Endothelial cell of umbilical vein (primary cell): ENCODE measurements around the gene RPP40. TPM values are rescaled to one million over a fixed set of nuclear protein-coding genes. Genes with fewer than 3 reads are reported as not detected.

Experiments
- BruUV-seq: library from RNA; stranded (reverse); fragments of 400-500 nt; replicated peaks from 2 replicates; lab custom pipeline; 2021; lab: Mats Ljungman, UMichigan
- CTCF ChIA-PET: fragments of 300-600, 350-600 bp; sonication (Branson Sonifier 250); formaldehyde crosslinking; loops from one replicate; lab custom pipeline; 2021; ENCODE audit warnings: antibody characterized with exemption, inconsistent platforms; lab: Charles Lee
- POLR2A ChIA-PET: fragments of 300-600, 350-600 bp; sonication (Branson Sonifier 250); formaldehyde crosslinking; loops from one replicate; lab custom pipeline; 2021; ENCODE audit warnings: antibody characterized with exemption, inconsistent platforms; lab: Charles Lee
- DNase-seq: peaks from one replicate; pipeline ENCODE4 v3.0.0-alpha.2; 2011; ENCODE audit warnings: low read depth, low spot score
- FAIRE-seq: peaks from 2 replicates; lab custom pipeline; 2011; peaks lifted over from hg19 to GRCh38; lab: Jason Lieb, UNC
- H2AFZ ChIP-seq: 2 replicates; pipeline ENCODE4 v1.6.0; 2012; ENCODE audit warnings: low read depth, low read length, control low read depth, inconsistent platforms
- H3K27ac ChIP-seq: 2 replicates; pipeline ENCODE4 v1.5.1; 2011; ENCODE audit warnings: low read depth, mild to moderate bottlenecking, control low read depth, low read length, moderate library complexity; ENCODE audit not compliant: insufficient read depth
- H3K27me3 ChIP-seq, 2 experiments: 2 replicates each; pipeline versions ENCODE4 v1.6.0 to v1.6.1; 2011; ENCODE audit warnings: low read length in 2 of 2, mixed read lengths in 1 of 2; ENCODE audit not compliant: control insufficient read depth in 2 of 2, insufficient read depth in 2 of 2
- H3K36me3 ChIP-seq, 2 experiments: 2 replicates in 1 of 2; 3 replicates in 1 of 2; pipeline ENCODE4 v1.5.1; 2011; ENCODE audit warnings: low read length in 2 of 2, mild to moderate bottlenecking in 1 of 2, moderate library complexity in 1 of 2; ENCODE audit not compliant: control insufficient read depth in 2 of 2, insufficient read depth in 2 of 2; ENCODE audit errors: extremely low read depth in 1 of 2
- H3K4me1 ChIP-seq: 3 replicates; pipeline ENCODE4 v1.5.1; 2011; ENCODE audit warnings: mild to moderate bottlenecking, low read length; ENCODE audit not compliant: control insufficient read depth, insufficient read depth; ENCODE audit errors: extremely low read depth
- H3K4me2 ChIP-seq: 2 replicates; pipeline ENCODE4 v1.6.1; 2011; ENCODE audit warnings: low read length, control low read depth, mixed read lengths; ENCODE audit not compliant: insufficient read depth
- H3K4me3 ChIP-seq, 3 experiments: fragments of 200-600 bp in 1 of 3; sonication (generic), shearing (Covaris generic) in 1 of 3; replicated peaks in 1 of 3; 2 replicates each; pipeline ENCODE4 v1.5.1; 2011 to 2016; ENCODE audit warnings: control low read depth in 3 of 3, low read length in 3 of 3, mild to moderate bottlenecking in 2 of 3, inconsistent platforms in 1 of 3, low read depth in 1 of 3, moderate library complexity in 1 of 3; ENCODE audit not compliant: insufficient read depth in 1 of 3
- H3K79me2 ChIP-seq: 2 replicates; pipeline ENCODE4 v1.6.0; 2012; ENCODE audit warnings: low read length, inconsistent platforms; ENCODE audit not compliant: control insufficient read depth, insufficient read depth
- H3K9ac ChIP-seq: replicated peaks from 2 replicates; pipeline ENCODE3; 2011; ENCODE audit warnings: low read length, control low read depth; ENCODE audit not compliant: insufficient read depth; ENCODE audit errors: extremely low read depth
- H3K9me1 ChIP-seq: replicated peaks from 3 replicates; pipeline ENCODE4 v1.6.0; 2011; ENCODE audit warnings: mild to moderate bottlenecking, low read length; ENCODE audit not compliant: control insufficient read depth, insufficient read depth; ENCODE audit errors: extremely low read depth
- H3K9me3 ChIP-seq: replicated peaks from 2 replicates; pipeline ENCODE4 v1.5.1; 2012; ENCODE audit warnings: low read length, inconsistent platforms; ENCODE audit not compliant: control insufficient read depth, insufficient read depth
- H4K20me1 ChIP-seq: replicated peaks from 2 replicates; pipeline ENCODE3; 2011; ENCODE audit warnings: mild to moderate bottlenecking, low read length; ENCODE audit not compliant: control insufficient read depth, insufficient read depth; ENCODE audit errors: extremely low read depth
- EZH2 ChIP-seq: IDR thresholded peaks from 2 replicates; pipeline ENCODE4 v1.6.1; 2012; ENCODE audit warnings: borderline replicate concordance, low read depth, mild to moderate bottlenecking, moderate library complexity, low read length, inconsistent platforms; ENCODE audit not compliant: severe bottlenecking
- FOS ChIP-seq: IDR thresholded peaks from 2 replicates; pipeline ENCODE4 v1.6.1; 2011; ENCODE audit warnings: mild to moderate bottlenecking, low read length, moderate library complexity, borderline replicate concordance; ENCODE audit not compliant: insufficient read depth
- GATA2 ChIP-seq: IDR thresholded peaks from 2 replicates; pipeline ENCODE4 v1.7.0; 2011; ENCODE audit warnings: low read depth, mild to moderate bottlenecking, moderate library complexity, mixed read lengths, low read length; ENCODE audit not compliant: insufficient read length, insufficient read depth
- JUN ChIP-seq: IDR thresholded peaks from 2 replicates; pipeline ENCODE4 v1.6.1; 2011; ENCODE audit warnings: borderline replicate concordance, low read depth; ENCODE audit not compliant: insufficient read length, insufficient read depth
- MYC ChIP-seq: IDR thresholded peaks from one replicate; pipeline ENCODE4 v1.6.1; 2011; ENCODE audit warnings: mild to moderate bottlenecking, low read depth, low read length
- POLR2A ChIP-seq: IDR thresholded peaks from 2 replicates; pipeline ENCODE4 v1.6.1; 2012; ENCODE audit warnings: low read depth, mild to moderate bottlenecking, control low read depth, low read length
- POLR2AphosphoS5 ChIP-seq: IDR thresholded peaks from 2 replicates; pipeline ENCODE4 v1.6.1; 2012; ENCODE audit warnings: low read depth, mild to moderate bottlenecking, control low read depth, low read length, moderate library complexity; ENCODE audit not compliant: insufficient read depth
- dilution Hi-C: fragments of 300-500 bp; cut with MboI; formaldehyde crosslinking; loops from one replicate; pipeline ENCODE4 v1.15.0; 2019; ENCODE audit warnings: low sequenced_read_pairs; ENCODE audit not compliant: extremely low pct_ligation_motif_present
- intact Hi-C: fragments of 100-400 bp; cut with micrococcal nuclease; formaldehyde crosslinking; loops from one replicate; pipeline ENCODE4 v1.10.0; 2022
- polyA plus RNA-seq, 4 experiments: library from polyadenylated mRNA; depleted of rRNA in 3 of 4; stranded (reverse) in 3 of 4; unstranded in 1 of 4; fragments of >200 nt; gene quantifications; 2 replicates each; pipeline versions ENCODE4 v1.2.1 to v1.2.3, GENCODE V29; 2011 to 2012; ENCODE audit warnings: missing spikeins in 1 of 4
- total RNA-seq: library from RNA; stranded (reverse); gene quantifications from 2 replicates; pipeline ENCODE4 v1.2.3, GENCODE V29; 2021
- TF ChIP-seq, protein P1 (sequence below), 2 donors: IDR thresholded peaks; 1 replicate in 1 of 2; 2 replicates in 1 of 2; pipeline ENCODE4 v1.5.1; 2011; ENCODE audit warnings: low read length in 2 of 2, mild to moderate bottlenecking in 2 of 2, moderate library complexity in 2 of 2, control low read depth in 1 of 2, inconsistent platforms in 1 of 2, low read depth in 1 of 2; ENCODE audit not compliant: insufficient read depth in 1 of 2; ENCODE audit errors: extremely low read depth in 1 of 2
- TF ChIP-seq, protein P2 (sequence below): IDR thresholded peaks from 2 replicates; pipeline ENCODE4 v1.6.1; 2011; ENCODE audit not compliant: insufficient read depth, insufficient read length

Gene RPP40
- total and polyA plus RNA-seq, 2 donors (not counting 3 experiments of a cell fraction or from before 2014, with no cell fraction given), result 10.2 to 15.3 TPM

DNA sequence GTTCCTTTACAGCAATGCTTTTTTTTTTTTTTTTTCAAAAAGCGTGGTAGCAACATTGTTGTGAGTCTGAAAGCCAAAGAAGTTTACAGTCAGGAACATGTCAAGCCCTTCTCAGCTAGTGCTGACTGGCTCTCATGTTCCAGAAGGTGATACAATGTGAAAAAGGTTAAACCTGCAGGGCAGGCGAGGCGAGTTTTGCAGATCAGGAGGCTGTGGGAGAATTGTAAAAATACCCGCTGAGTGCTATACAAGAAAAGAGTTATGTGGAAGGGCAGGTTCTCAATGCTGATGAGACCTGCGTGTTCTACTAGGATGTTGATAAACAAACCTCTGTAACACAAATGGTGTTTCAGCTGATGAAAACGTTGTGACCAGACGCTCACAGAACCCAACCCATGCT is 30.9 kb upstream of the RPP40 start:
- Histone ChIP-seq H3K79me2 (no peaks in the 10 kb centered on the region), H3K4me2 (no peak overlapping the region), H3K9me1 (no peaks in the 10 kb centered on the region), H4K20me1 (no peaks in the 10 kb centered on the region), H3K9ac (no peak overlapping the region), H3K36me3 (no peaks in the 10 kb centered on the region), H2AFZ (no peak overlapping the region), H3K4me1 (no peaks in the 10 kb centered on the region), H3K9me3 (no peaks in the 10 kb centered on the region), H3K4me3 (no peak overlapping the region), H3K27ac (no peak overlapping the region), H3K27me3 (no peaks in the 10 kb centered on the region)
- TF ChIP-seq, protein P1, sequence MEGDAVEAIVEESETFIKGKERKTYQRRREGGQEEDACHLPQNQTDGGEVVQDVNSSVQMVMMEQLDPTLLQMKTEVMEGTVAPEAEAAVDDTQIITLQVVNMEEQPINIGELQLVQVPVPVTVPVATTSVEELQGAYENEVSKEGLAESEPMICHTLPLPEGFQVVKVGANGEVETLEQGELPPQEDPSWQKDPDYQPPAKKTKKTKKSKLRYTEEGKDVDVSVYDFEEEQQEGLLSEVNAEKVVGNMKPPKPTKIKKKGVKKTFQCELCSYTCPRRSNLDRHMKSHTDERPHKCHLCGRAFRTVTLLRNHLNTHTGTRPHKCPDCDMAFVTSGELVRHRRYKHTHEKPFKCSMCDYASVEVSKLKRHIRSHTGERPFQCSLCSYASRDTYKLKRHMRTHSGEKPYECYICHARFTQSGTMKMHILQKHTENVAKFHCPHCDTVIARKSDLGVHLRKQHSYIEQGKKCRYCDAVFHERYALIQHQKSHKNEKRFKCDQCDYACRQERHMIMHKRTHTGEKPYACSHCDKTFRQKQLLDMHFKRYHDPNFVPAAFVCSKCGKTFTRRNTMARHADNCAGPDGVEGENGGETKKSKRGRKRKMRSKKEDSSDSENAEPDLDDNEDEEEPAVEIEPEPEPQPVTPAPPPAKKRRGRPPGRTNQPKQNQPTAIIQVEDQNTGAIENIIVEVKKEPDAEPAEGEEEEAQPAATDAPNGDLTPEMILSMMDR (IDR thresholded peaks at IDR 0.05; ENCODE audit: extremely low read depth in 1 of 2, insufficient read depth in 1 of 2, low read depth in 1 of 2, low read length in 2 of 2), result no peak
- TF ChIP-seq GATA2 (no peak), JUN (no peak), POLR2AphosphoS5 (no peak), FOS (no peak)
- DNase-seq, result no peak
- POLR2A ChIA-PET, result no interaction called here
- dilution Hi-C loops (no loop called here), intact Hi-C loops (no loop called here)
- CTCF ChIA-PET, result no interaction called here
- FAIRE-seq, result no peak
- no TSS peak for BruUV-seq

- dilution Hi-C loops (no loop called here), intact Hi-C loops (no loop called here)
- Histone ChIP-seq H2AFZ (no peak overlapping the region), H3K27ac (no peak overlapping the region), H3K9me1 (no peaks in the 10 kb centered on the region), H4K20me1 (no peaks in the 10 kb centered on the region), H3K79me2 (no peaks in the 10 kb centered on the region), H3K4me1 (no peaks in the 10 kb centered on the region), H3K9ac (no peak overlapping the region), H3K9me3 (no peaks in the 10 kb centered on the region), H3K36me3 (no peaks in the 10 kb centered on the region), H3K27me3 (no peaks in the 10 kb centered on the region), H3K4me3 (no peak overlapping the region), H3K4me2 (no peak overlapping the region)
- FAIRE-seq (no peak), DNase-seq (no peak)
- POLR2A ChIA-PET, result no interaction called here
- CTCF ChIA-PET, result no interaction called here
- no TSS peak for BruUV-seq
- TF ChIP-seq, protein P2, sequence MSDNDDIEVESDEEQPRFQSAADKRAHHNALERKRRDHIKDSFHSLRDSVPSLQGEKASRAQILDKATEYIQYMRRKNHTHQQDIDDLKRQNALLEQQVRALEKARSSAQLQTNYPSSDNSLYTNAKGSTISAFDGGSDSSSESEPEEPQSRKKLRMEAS, result no peak
- TF ChIP-seq MYC (no peak), POLR2A (no peak), FOS (no peak), JUN (no peak), EZH2 (no peak), POLR2AphosphoS5 (no peak), GATA2 (no peak)
- TF ChIP-seq, protein P1 (IDR thresholded peaks at IDR 0.05; ENCODE audit: extremely low read depth in 1 of 2, insufficient read depth in 1 of 2, low read depth in 1 of 2, low read length in 2 of 2), result no peak
These were observed 30.5 kb upstream of the RPP40 start for GRCh38 chr6:5034328-5034727.
